T-helper 1 cell treated with Interleukin-12 subunit alpha and Interleukin-12 subunit beta and Interleukin-4 antibody, amounts not matched to agents 30 μg/mL and 1 μg/mL, for 36 hours (primary cell): Measurements from ENCODE around the gene TBPL2.
"Not testable (repeated sequence)": the region's sequence is repeated elsewhere in the genome, so short reads cannot be mapped to it uniquely, and the experiment has no call there.

Experiments
- H3K27ac Mint-ChIP-seq: one replicate; pipeline ENCODE4 v1.8.0; 2021; ENCODE audit warnings: mild to moderate bottlenecking, mixed read lengths
- H3K27me3 Mint-ChIP-seq: one replicate; pipeline ENCODE4 v1.8.0; 2021; ENCODE audit warnings: low read depth, mixed read lengths
- H3K36me3 Mint-ChIP-seq: one replicate; pipeline ENCODE4 v1.8.0; 2021; ENCODE audit warnings: low read depth, mixed read lengths
- H3K4me1 Mint-ChIP-seq: one replicate; pipeline ENCODE4 v1.8.0; 2021; ENCODE audit warnings: low read depth, mixed read lengths
- H3K4me3 Mint-ChIP-seq: one replicate; pipeline ENCODE4 v1.8.0; 2021; ENCODE audit warnings: mild to moderate bottlenecking, moderate library complexity, mixed read lengths
- H3K9me3 Mint-ChIP-seq: one replicate; pipeline ENCODE4 v1.8.0; 2021; ENCODE audit warnings: mixed read lengths

Gene TBPL2

GRCh38 chr14:55440385-55440784, at the start of gene TBPL2:
TSS of gene TBPL2 (minus strand) at chr14:55440616. CDS start at chr14:55440449, 167 bp downstream.
- Mint-ChIP-seq H3K9me3 (no peaks in the 10 kb centered on the region), H3K4me1 (no peaks in the 10 kb centered on the region), H3K27me3 (peaks cover 4% of the 10 kb centered on the region), H3K4me3 (no peak within 1 kb of the TSS), H3K27ac (no peak within 1 kb of the TSS), H3K36me3 (no peaks in the 10 kb centered on the region)

- H3K9me3 Mint-ChIP-seq, result no peaks in the 10 kb centered on the region
- no peaks in the 10 kb centered on the region for H3K36me3 Mint-ChIP-seq
- H3K27ac Mint-ChIP-seq, result no peak overlapping the region
- no peaks in the 10 kb centered on the region for H3K4me1 Mint-ChIP-seq
- H3K4me3 Mint-ChIP-seq, result no peak overlapping the region
- no peaks in the 10 kb centered on the region for H3K27me3 Mint-ChIP-seq
Observed at GRCh38 chr14:55488204-55488603, 47.8 kb upstream of the TBPL2 start.

- Mint-ChIP-seq H3K9me3 (no peaks in the 10 kb centered on the region), H3K4me3 (no peak overlapping the region), H3K27me3 (no peaks in the 10 kb centered on the region), H3K36me3 (no peaks in the 10 kb centered on the region), H3K27ac (no peak overlapping the region), H3K4me1 (no peaks in the 10 kb centered on the region)
Observed at GRCh38 chr14:55482936-55483605, 42.7 kb upstream of the TBPL2 start.

- Mint-ChIP-seq H3K27ac (no peak overlapping the region), H3K27me3 (no peaks in the 10 kb centered on the region)
Observed at GRCh38 chr14:55481769-55482168, 41.4 kb upstream of the TBPL2 start.

GRCh38 chr14:55477680-55478079, 37.3 kb upstream of the TBPL2 start:
- no peak overlapping the region for H3K4me3 Mint-ChIP-seq
- H3K27ac Mint-ChIP-seq, result no peak overlapping the region
- no peaks in the 10 kb centered on the region for H3K9me3 Mint-ChIP-seq
- no peaks in the 10 kb centered on the region for H3K27me3 Mint-ChIP-seq
- no peaks in the 10 kb centered on the region for H3K4me1 Mint-ChIP-seq
- H3K36me3 Mint-ChIP-seq, result no peaks in the 10 kb centered on the region

More at GRCh38 chr14:55481769-55482168, 41.4 kb upstream of the TBPL2 start:
- no peaks in the 10 kb centered on the region for H3K36me3 Mint-ChIP-seq
- H3K4me3 Mint-ChIP-seq, result no peak overlapping the region
- no peaks in the 10 kb centered on the region for H3K4me1 Mint-ChIP-seq
- no peaks in the 10 kb centered on the region for H3K9me3 Mint-ChIP-seq

GRCh38 chr14:55476448-55476847, 36.0 kb upstream of the TBPL2 start:
- H3K36me3 Mint-ChIP-seq, H3K9me3 Mint-ChIP-seq, H3K27me3 Mint-ChIP-seq, H3K4me1 Mint-ChIP-seq, H3K4me3 Mint-ChIP-seq, H3K27ac Mint-ChIP-seq: not testable (repeated sequence)

- H3K4me1 Mint-ChIP-seq, result no peaks in the 10 kb centered on the region
- no peak overlapping the region for H3K27ac Mint-ChIP-seq
- no peaks in the 10 kb centered on the region for H3K36me3 Mint-ChIP-seq
- H3K4me3 Mint-ChIP-seq, result no peak overlapping the region
- H3K27me3 Mint-ChIP-seq, result no peaks in the 10 kb centered on the region
- H3K9me3 Mint-ChIP-seq, result no peaks in the 10 kb centered on the region
Observed at GRCh38 chr14:55473786-55474185, 33.4 kb upstream of the TBPL2 start.

- H3K27ac Mint-ChIP-seq, result no peak overlapping the region
- H3K27me3 Mint-ChIP-seq, result no peaks in the 10 kb centered on the region
- H3K4me3 Mint-ChIP-seq, result no peak overlapping the region
- no peaks in the 10 kb centered on the region for H3K9me3 Mint-ChIP-seq
- no peaks in the 10 kb centered on the region for H3K4me1 Mint-ChIP-seq
- no peaks in the 10 kb centered on the region for H3K36me3 Mint-ChIP-seq
Observed at GRCh38 chr14:55470025-55470424, 29.6 kb upstream of the TBPL2 start.

GRCh38 chr14:55467307-55467706, 26.9 kb upstream of the TBPL2 start:
- no peak overlapping the region for H3K4me3 Mint-ChIP-seq
- no peaks in the 10 kb centered on the region for H3K27me3 Mint-ChIP-seq
- H3K9me3 Mint-ChIP-seq, result no peaks in the 10 kb centered on the region
- H3K27ac Mint-ChIP-seq, result no peak overlapping the region
- H3K36me3 Mint-ChIP-seq, result no peaks in the 10 kb centered on the region
- no peaks in the 10 kb centered on the region for H3K4me1 Mint-ChIP-seq

- no peak overlapping the region for H3K27ac Mint-ChIP-seq
- H3K27me3 Mint-ChIP-seq, result no peaks in the 10 kb centered on the region
- no peaks in the 10 kb centered on the region for H3K36me3 Mint-ChIP-seq
- H3K9me3 Mint-ChIP-seq, result no peaks in the 10 kb centered on the region
- H3K4me3 Mint-ChIP-seq, result no peak overlapping the region
- no peaks in the 10 kb centered on the region for H3K4me1 Mint-ChIP-seq
Observed at GRCh38 chr14:55458800-55459515, 18.5 kb upstream of the TBPL2 start.

- H3K4me3 Mint-ChIP-seq, result no peak overlapping the region
- no peaks in the 10 kb centered on the region for H3K27me3 Mint-ChIP-seq
- H3K4me1 Mint-ChIP-seq, result no peaks in the 10 kb centered on the region
- H3K36me3 Mint-ChIP-seq, result no peaks in the 10 kb centered on the region
- H3K9me3 Mint-ChIP-seq, result no peaks in the 10 kb centered on the region
- H3K27ac Mint-ChIP-seq, result no peak overlapping the region
Observed at GRCh38 chr14:55457496-55457895, 17.1 kb upstream of the TBPL2 start.

- not testable (repeated sequence) for H3K36me3 Mint-ChIP-seq, H3K4me3 Mint-ChIP-seq, H3K9me3 Mint-ChIP-seq, H3K27me3 Mint-ChIP-seq, H3K27ac Mint-ChIP-seq, H3K4me1 Mint-ChIP-seq
Observed at GRCh38 chr14:55456411-55456810, 16.0 kb upstream of the TBPL2 start.

- no peak overlapping the region for H3K4me3 Mint-ChIP-seq
- no peaks in the 10 kb centered on the region for H3K36me3 Mint-ChIP-seq
- no peak overlapping the region for H3K27ac Mint-ChIP-seq
- H3K4me1 Mint-ChIP-seq, result no peaks in the 10 kb centered on the region
- H3K27me3 Mint-ChIP-seq, result no peaks in the 10 kb centered on the region
- no peaks in the 10 kb centered on the region for H3K9me3 Mint-ChIP-seq
Observed at GRCh38 chr14:55454264-55455002, 14.0 kb upstream of the TBPL2 start.

GRCh38 chr14:55451950-55452349, 11.5 kb upstream of the TBPL2 start:
- H3K4me1 Mint-ChIP-seq, result no peaks in the 10 kb centered on the region
- H3K9me3 Mint-ChIP-seq, result no peaks in the 10 kb centered on the region
- H3K27me3 Mint-ChIP-seq, result no peaks in the 10 kb centered on the region

GRCh38 chr14:55451398-55451797, 11.0 kb upstream of the TBPL2 start:
- Mint-ChIP-seq H3K27me3 (no peaks in the 10 kb centered on the region), H3K9me3 (no peaks in the 10 kb centered on the region)

More at GRCh38 chr14:55451950-55452349, 11.5 kb upstream of the TBPL2 start:
- no peaks in the 10 kb centered on the region for H3K36me3 Mint-ChIP-seq
- no peak overlapping the region for H3K27ac Mint-ChIP-seq
- H3K4me3 Mint-ChIP-seq, result no peak overlapping the region

More at GRCh38 chr14:55451398-55451797, 11.0 kb upstream of the TBPL2 start:
- no peak overlapping the region for H3K4me3 Mint-ChIP-seq
- H3K27ac Mint-ChIP-seq, result no peak overlapping the region
- H3K36me3 Mint-ChIP-seq, result no peaks in the 10 kb centered on the region
- H3K4me1 Mint-ChIP-seq, result no peaks in the 10 kb centered on the region
